Activated naive CD4-positive, alpha-beta T cell treated with anti-CD3 and anti-CD28 coated beads, Interleukin-2, amount 50 U/mL, for 24 hours (primary cell): Measurements from ENCODE around the gene EVC.
"Not testable (repeated sequence)": the region's sequence is repeated elsewhere in the genome, so short reads cannot be mapped to it uniquely, and the experiment has no call there.

ENCODE experiments used
- H3K27ac Mint-ChIP-seq: one replicate; pipeline ENCODE4 v1.8.0; 2021; ENCODE audit warnings: mild to moderate bottlenecking, mixed read lengths
- H3K27me3 Mint-ChIP-seq: one replicate; pipeline ENCODE4 v1.8.0; 2021; ENCODE audit warnings: mixed read lengths
- H3K36me3 Mint-ChIP-seq: one replicate; pipeline ENCODE4 v1.8.0; 2021; ENCODE audit warnings: mixed read lengths
- H3K4me1 Mint-ChIP-seq: one replicate; pipeline ENCODE4 v1.8.0; 2021; ENCODE audit warnings: mixed read lengths
- H3K4me3 Mint-ChIP-seq: one replicate; pipeline ENCODE4 v1.8.0; 2021; ENCODE audit warnings: mild to moderate bottlenecking, mixed read lengths
- H3K9me3 Mint-ChIP-seq: one replicate; pipeline ENCODE4 v1.8.0; 2021; ENCODE audit warnings: mixed read lengths

Gene EVC

DNA sequence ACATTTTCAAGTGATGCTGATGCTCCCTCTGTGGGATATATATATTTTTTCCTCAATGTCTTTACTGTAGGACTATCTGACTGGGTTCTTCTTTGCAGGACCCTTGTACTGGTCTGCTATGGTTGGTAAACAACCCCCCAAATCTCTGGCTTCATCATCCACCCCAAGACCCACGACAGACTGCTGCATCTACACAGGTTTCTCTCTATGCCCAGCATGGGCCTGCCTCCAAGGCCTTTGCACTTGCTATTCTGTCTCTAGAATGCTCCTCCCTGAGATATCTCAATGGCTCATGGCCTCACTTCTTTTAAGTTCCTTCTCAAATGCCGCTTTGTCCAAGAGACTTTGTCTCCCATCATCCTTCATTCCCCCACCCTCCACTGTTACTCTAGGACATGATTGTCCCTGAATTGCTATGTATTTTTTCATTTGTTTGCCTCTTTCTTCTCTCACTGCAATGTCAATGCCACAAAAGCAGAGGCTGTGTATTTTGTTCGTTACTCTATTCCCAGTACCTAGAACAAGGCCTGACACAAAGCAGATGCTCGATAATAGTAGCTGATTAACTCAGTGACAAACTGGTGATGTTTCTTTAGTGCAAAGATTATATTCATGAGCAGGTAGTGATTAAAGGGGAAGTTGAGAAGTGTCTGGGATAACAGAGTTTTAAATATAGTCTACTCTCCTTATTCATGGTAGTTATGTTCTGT, 6.6 kb downstream of the EVC start:
- Mint-ChIP-seq H3K4me3 (no peak overlapping the region), H3K27ac (no peak overlapping the region), H3K9me3 (peaks cover 22% of the 10 kb centered on the region), H3K27me3 (peaks cover 3% of the 10 kb centered on the region), H3K4me1 (no peaks in the 10 kb centered on the region), H3K36me3 (no peaks in the 10 kb centered on the region)

DNA sequence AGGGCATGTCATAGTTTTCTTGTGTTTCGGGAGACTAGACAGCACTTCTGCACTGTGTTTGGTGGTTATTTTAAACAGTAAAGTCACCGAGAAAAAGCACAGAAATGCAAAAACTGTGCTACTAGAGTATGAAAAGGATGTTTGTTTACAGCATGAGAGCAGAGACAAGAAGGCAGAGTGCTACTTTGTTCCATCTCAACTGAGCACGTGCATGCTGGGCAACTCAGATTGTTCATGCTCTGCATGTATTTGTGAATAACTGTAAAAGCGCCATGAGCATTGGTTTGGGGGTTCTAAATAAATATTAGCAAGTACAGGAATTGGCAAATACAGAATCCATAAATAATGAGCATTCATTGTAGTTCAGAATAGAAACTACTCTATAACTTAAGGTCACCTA, 7.4 kb downstream of the EVC start:
- Mint-ChIP-seq H3K4me3 (no peak overlapping the region), H3K9me3 (peaks cover 22% of the 10 kb centered on the region), H3K36me3 (no peaks in the 10 kb centered on the region), H3K27me3 (peaks cover 1% of the 10 kb centered on the region), H3K4me1 (no peaks in the 10 kb centered on the region), H3K27ac (no peak overlapping the region)

- H3K27ac Mint-ChIP-seq, result no peak overlapping the region
Observed at GRCh38 chr4:5719350-5720055, 8.5 kb downstream of the EVC start.

GRCh38 chr4:5720157-5720850, 9.3 kb downstream of the EVC start:
- peaks cover 1% of the 10 kb centered on the region for H3K27me3 Mint-ChIP-seq
- H3K9me3 Mint-ChIP-seq, result peaks cover 13% of the 10 kb centered on the region
- H3K36me3 Mint-ChIP-seq, result no peaks in the 10 kb centered on the region
- no peak overlapping the region for H3K27ac Mint-ChIP-seq
- H3K4me3 Mint-ChIP-seq, result no peak overlapping the region
- no peaks in the 10 kb centered on the region for H3K4me1 Mint-ChIP-seq

More at GRCh38 chr4:5719350-5720055, 8.5 kb downstream of the EVC start:
- Mint-ChIP-seq H3K36me3 (no peaks in the 10 kb centered on the region), H3K4me3 (no peak overlapping the region), H3K4me1 (no peaks in the 10 kb centered on the region), H3K27me3 (peaks cover 1% of the 10 kb centered on the region), H3K9me3 (peaks cover 17% of the 10 kb centered on the region)

DNA sequence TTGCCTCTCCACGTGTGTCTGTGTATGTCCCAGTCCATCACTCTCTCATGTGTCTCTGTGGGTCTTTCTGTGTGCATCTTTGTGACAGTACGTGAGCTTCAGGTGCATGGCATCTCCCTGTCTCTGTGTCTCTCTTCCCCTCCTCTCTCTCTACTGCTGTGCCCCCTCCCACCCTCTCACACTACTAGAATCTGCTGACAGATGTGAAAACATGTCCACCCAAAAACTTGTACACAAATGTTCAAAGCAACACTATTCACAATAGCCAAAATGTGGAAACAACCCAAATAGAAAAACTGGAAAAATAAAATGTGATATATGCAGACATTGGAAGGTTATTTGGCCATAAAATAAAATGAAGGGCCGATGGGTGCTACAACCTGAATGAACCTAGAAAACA, 10.0 kb downstream of the EVC start:
- Mint-ChIP-seq H3K27me3 (peaks cover 1% of the 10 kb centered on the region), H3K36me3 (no peaks in the 10 kb centered on the region), H3K9me3 (peaks cover 13% of the 10 kb centered on the region), H3K4me3 (no peak overlapping the region), H3K4me1 (no peaks in the 10 kb centered on the region), H3K27ac (no peak overlapping the region)

DNA sequence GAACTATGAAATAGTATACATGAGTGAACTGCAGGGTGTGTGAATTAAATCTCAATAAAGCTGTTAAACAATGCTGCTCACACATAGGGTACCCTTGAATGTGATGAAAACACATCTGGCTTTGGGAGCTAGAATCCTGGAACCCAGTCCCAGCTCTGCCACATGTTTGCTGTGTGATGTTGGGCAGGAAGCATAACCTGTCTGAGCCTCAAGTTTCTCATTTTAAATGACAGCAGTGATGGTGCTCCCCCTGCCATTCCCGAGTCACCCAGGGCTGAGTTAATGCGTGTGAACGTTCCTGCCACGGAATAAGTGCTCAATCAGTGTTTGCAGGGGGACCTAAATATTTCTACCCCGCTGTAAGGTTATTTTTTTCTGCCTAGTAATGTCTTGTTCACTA, 10.9 kb downstream of the EVC start:
- Mint-ChIP-seq H3K27ac (no peak overlapping the region), H3K9me3 (peaks cover 10% of the 10 kb centered on the region), H3K36me3 (no peaks in the 10 kb centered on the region), H3K4me3 (no peak overlapping the region), H3K27me3 (peaks cover 1% of the 10 kb centered on the region), H3K4me1 (no peaks in the 10 kb centered on the region)

- Mint-ChIP-seq H3K27me3 (peaks cover 1% of the 10 kb centered on the region), H3K4me3 (no peak overlapping the region), H3K4me1 (no peaks in the 10 kb centered on the region), H3K9me3 (peaks cover 6% of the 10 kb centered on the region), H3K36me3 (no peaks in the 10 kb centered on the region), H3K27ac (no peak overlapping the region)
Observed at GRCh38 chr4:5722328-5722727, 11.3 kb downstream of the EVC start.

DNA sequence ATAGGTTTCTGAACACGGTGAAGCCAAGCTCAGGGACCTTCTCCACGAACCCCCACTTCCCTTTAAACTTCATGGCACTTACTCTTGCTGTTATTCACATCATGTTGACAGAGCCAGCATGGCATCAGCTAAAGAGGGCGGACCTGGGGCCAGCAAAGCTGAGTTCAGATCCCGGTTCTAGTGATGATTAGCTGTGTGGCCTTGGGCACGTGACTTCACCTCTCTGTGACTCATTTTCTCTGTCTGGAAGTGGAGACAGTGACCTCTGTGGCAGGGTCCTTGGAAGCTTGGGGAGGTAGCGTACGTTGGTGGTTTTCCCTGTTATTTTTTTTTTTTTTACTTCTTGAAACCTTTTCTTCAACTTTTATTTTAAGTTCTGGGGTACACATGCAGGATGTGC, 13.4 kb downstream of the EVC start:
- Mint-ChIP-seq H3K4me3 (no peak overlapping the region), H3K9me3 (no peaks in the 10 kb centered on the region), H3K27ac (no peak overlapping the region), H3K36me3 (no peaks in the 10 kb centered on the region), H3K27me3 (peaks cover 1% of the 10 kb centered on the region), H3K4me1 (no peaks in the 10 kb centered on the region)

DNA sequence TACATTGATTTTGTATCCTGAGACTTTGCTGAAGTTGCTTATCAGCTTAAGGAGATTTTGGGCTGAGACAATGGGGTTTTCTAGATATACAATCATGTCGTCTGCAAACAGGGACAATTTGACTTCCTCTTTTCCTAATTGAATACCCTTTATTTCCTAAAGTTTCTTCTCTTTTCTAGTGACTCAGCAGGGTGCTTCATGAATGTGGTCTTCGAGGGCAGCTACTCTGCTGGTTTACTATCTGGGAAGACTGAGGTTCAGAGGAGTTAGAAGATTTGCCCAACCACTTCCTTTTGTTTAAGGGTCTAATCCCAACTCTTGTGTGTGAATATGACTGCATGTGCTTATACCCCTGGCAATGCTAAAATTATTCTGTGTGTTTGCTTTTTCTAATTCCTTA, 17.4 kb downstream of the EVC start:
- H3K9me3 Mint-ChIP-seq, H3K4me3 Mint-ChIP-seq, H3K36me3 Mint-ChIP-seq, H3K27ac Mint-ChIP-seq, H3K27me3 Mint-ChIP-seq, H3K4me1 Mint-ChIP-seq: not testable (repeated sequence)

DNA sequence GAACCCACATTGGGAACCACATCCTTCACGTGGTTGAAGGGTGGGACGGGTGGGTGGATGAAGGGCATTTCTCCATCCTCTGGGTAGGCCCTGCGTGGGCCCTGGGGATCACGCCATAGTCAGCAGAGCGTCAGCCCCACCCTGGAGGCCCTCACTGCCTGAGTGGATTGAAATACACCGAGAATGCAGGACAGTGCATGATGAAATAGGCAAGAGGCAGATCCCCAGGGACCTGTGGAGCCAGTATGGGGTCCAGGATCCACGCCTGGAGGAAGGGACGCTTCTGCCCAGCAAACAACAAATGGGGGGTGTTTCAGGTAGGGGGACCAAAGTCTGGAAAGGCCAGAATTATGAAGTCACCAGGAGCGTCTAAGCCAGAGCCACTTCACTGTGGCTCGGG, 19.4 kb downstream of the EVC start:
- no peak overlapping the region for H3K4me3 Mint-ChIP-seq

DNA sequence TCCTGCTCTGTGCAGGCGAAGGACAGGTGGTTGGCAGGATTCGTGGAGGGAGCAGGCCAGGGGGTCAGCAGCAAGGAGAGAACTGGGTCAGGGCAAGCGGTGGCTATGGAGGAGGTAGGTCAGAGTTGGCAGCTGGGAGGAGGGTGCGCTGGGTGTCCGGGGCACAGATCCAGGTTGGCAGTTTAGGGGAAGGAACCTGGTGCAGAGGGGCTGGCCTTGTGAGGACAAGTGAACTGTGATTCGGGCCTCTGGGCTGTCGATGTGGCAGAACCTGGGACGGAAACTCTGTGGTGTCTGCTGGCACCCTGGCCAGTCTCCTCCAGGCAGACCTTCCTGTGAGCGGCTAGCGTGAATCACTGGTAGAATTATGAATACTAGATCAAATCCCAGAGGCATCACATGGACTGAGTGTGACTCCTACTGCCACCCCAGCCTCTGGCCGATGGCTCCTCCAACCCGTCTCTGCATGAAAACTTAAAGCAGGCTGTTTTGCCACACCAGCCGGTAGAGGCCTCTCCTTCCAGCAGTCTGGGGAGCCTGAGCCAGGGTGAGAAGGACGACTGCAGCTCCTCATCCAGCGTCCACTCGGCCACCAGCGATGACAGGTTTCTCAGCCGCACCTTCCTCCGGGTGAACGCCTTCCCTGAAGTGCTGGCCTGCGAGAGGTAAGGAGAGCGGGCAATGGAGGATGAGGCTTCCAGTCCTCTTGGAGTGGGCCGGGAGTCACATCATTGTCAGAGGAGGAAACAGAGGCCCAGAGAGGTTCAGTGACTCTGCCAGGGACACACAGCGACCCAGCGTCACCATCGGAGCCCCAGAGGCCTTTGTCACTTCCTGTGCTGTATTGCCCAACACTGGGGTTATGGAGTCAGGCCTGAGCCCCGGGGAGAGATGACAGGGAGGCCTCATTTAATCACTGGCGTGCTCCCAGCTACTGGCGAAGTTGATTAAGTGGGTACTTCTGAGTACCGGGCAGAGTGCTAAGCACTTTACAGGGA, 20.3 kb downstream of the EVC start:
- H3K4me1 Mint-ChIP-seq, result no peaks in the 10 kb centered on the region
- no peak overlapping the region for H3K4me3 Mint-ChIP-seq
- no peaks in the 10 kb centered on the region for H3K36me3 Mint-ChIP-seq
- H3K27ac Mint-ChIP-seq, result peak overlapping the region; percentile 30
- H3K9me3 Mint-ChIP-seq, result no peaks in the 10 kb centered on the region
- H3K27me3 Mint-ChIP-seq, result no peaks in the 10 kb centered on the region

More for the DNA sequence above, 19.4 kb downstream of the EVC start:
- Mint-ChIP-seq H3K9me3 (no peaks in the 10 kb centered on the region), H3K36me3 (no peaks in the 10 kb centered on the region), H3K4me1 (no peaks in the 10 kb centered on the region), H3K27ac (no peak overlapping the region), H3K27me3 (no peaks in the 10 kb centered on the region)

- Mint-ChIP-seq H3K4me3 (no peak overlapping the region), H3K4me1 (no peaks in the 10 kb centered on the region), H3K9me3 (no peaks in the 10 kb centered on the region), H3K36me3 (no peaks in the 10 kb centered on the region), H3K27ac (no peak overlapping the region), H3K27me3 (no peaks in the 10 kb centered on the region)
Observed at GRCh38 chr4:5732158-5732557, 21.2 kb downstream of the EVC start.

- Mint-ChIP-seq H3K4me1 (no peaks in the 10 kb centered on the region), H3K27ac (no peak overlapping the region), H3K36me3 (no peaks in the 10 kb centered on the region), H3K4me3 (no peak overlapping the region), H3K27me3 (no peaks in the 10 kb centered on the region), H3K9me3 (no peaks in the 10 kb centered on the region)
Observed at GRCh38 chr4:5734853-5735252, 23.9 kb downstream of the EVC start.

- no peaks in the 10 kb centered on the region for H3K4me1 Mint-ChIP-seq
- no peaks in the 10 kb centered on the region for H3K9me3 Mint-ChIP-seq
- H3K36me3 Mint-ChIP-seq, result no peaks in the 10 kb centered on the region
- no peaks in the 10 kb centered on the region for H3K27me3 Mint-ChIP-seq
- H3K27ac Mint-ChIP-seq, result no peak overlapping the region
- no peak overlapping the region for H3K4me3 Mint-ChIP-seq
Observed at GRCh38 chr4:5735463-5735862, 24.5 kb downstream of the EVC start.

GRCh38 chr4:5738061-5738460, 27.1 kb downstream of the EVC start:
- Mint-ChIP-seq H3K4me1 (no peaks in the 10 kb centered on the region), H3K27ac (no peak overlapping the region), H3K4me3 (no peak overlapping the region), H3K27me3 (no peaks in the 10 kb centered on the region), H3K36me3 (no peaks in the 10 kb centered on the region), H3K9me3 (no peaks in the 10 kb centered on the region)
